GM18517 (cell line): ENCODE results near the gene NOP56.

Source experiments
- ATAC-seq: cut with Tn5 transposase; IDR thresholded peaks from one replicate; pipeline ENCODE4 v1.9.1; 2021; ENCODE audit warnings: mild to moderate bottlenecking, moderate library complexity; ENCODE audit not compliant: unreplicated experiment

The NOP56 gene

DNA sequence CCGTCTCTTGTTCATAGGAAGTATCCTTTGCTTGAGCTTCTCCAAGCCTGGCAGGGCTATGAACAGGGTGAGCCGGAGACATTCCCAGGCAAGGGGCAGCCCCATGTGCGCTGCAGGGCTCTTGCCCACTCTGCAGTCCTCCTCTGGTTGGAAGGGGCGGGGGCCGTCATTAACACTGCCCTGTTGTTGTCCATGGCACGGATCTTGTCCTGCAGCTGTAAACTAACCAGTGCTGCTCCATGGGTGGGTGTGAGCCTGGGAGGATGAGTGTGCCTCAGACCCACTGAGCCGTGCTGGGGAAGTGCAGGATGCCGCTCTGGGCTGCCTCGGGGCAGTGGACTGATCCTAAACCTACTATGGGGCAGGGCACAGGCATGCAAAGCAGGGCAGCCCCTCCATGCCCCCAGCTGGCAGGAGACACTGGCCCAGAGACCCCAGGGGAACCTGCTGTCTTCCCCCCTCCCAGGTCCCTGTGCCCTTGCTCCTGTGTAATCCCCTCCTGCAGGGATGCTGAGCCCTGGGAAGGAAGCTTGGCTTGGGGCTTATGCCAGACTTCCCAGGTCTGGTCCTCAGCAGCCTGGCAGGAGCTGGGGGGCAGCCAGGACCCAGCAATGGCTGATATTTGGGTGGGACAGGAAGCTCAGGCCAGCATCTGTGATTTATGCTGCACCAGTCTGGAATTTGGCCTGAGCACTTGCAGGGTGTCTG is 48.6 kb downstream of the NOP56 start:
- no peak for ATAC-seq

DNA sequence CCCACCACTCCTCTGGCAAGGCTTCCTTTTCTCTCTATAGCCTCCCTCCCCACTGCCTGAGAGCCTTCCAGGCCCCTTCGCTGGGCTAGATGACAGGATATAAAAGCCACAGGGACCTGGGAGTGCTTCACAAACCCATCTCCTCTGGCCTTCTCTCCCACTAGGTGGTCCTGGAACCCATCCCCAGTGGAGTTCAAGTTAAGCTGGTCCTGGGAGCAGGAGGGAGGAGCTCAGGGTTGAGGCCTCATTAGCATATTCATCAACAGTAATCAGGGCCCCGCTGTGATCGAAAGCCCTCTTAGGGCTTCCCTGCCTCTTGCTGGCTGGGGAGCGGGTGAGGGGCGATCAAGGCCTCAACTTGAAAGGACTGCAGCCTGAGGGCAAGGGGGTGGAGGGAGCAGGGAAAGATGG is 49.2 kb downstream of the NOP56 start:
- no peak for ATAC-seq

DNA sequence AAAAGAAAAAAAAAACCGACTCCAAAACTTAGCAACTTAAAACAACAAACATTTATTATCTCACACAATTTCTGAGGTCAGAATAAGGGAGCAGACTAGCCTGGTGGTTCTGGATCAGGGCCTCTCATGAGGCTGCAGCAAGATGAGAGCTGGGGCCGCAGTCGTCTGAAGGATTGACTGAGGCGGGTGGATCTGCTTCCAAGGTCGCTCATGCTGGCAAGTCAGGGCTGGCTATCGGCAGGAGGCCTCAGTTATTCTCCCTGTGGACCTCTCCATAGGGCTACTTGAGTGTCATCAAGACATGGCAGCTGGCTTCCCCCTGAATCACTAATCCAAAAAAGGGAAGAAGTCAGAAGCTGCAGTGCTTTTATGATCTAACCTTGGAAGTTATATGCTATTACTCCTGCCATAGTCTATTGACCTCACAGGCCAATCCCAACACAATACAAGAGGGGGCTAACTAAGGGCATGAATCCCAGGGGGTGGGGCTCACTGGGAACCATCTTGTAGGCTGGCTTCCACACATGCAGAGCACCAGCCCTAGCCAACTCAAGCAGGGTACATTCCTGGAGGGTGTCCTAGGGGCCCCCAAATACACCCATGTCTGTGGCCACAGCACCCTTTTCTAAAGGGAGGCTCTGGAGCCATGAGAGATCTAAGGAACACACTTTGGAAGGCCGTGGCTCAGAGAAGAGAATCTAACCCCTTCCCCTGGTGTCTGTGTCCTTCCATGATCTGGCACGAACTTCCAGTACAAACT is 51.5 kb downstream of the NOP56 start:
- no peak for ATAC-seq

DNA sequence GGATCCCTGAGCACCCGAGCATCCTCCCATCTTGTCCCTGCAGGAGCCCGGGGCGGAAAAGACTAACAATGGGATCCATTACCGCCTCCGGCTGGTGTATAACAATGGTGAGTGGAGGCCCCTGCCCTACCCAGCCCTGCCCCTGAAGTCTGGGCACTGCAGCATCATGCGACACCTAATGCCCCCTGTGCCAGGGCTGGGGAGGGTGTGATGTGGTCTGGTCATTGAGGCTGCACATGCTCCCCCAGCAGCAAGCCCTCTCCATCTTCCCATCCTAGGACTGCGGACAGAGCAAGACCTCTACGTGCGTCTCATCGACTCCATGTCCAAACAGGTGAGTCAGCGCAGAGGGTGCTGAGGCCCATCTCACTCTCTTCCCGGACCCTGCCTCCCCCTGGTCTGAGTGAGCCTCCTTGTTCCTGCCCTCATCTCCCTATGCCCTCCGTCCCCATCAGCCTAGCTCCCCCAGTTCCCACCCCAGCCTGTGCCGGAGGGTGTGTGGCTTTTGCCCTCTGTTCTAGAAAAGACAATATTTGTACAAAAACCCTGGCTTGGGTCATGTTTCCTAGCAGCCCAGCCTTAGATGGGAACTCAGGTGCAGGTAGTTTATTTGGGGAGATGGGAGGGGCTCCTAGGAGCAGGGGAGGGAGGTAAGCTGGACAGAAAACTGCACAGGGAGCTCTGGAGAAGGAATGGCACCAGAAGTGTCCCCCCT is 53.7 kb downstream of the NOP56 start:
- ATAC-seq = no peak

DNA sequence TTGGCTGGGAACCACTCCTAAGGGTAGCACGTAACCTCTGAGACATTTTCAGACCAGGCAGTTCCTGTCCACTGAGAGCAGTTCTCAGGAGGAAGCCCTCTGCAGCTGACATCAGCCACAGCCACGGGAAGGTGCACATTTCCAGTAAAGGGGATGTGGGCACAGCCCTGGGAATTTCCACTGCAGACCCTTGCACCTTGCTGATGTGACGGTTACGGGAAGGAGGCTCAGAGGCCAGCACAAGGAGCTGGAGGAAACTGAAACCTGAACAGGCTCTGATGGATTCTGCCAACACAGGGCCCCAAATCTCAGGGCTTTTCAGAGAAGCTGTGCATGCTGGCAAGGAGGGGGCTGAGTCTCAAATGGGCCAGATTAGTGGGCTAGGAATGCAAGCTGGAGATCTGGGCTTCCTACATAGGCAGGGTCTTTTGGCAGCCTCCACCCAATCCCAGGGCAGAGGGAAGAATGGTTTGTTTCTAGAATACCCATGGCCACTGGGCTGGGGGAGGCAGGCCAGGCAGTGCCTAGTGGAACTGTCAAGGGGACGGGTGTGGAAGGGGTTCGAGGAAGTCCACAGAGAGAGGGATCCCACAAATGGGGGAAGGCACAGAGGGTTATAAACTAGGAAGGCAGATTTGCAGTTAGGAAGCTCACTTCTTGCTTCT is 54.4 kb downstream of the NOP56 start:
- ATAC-seq = no peak

DNA sequence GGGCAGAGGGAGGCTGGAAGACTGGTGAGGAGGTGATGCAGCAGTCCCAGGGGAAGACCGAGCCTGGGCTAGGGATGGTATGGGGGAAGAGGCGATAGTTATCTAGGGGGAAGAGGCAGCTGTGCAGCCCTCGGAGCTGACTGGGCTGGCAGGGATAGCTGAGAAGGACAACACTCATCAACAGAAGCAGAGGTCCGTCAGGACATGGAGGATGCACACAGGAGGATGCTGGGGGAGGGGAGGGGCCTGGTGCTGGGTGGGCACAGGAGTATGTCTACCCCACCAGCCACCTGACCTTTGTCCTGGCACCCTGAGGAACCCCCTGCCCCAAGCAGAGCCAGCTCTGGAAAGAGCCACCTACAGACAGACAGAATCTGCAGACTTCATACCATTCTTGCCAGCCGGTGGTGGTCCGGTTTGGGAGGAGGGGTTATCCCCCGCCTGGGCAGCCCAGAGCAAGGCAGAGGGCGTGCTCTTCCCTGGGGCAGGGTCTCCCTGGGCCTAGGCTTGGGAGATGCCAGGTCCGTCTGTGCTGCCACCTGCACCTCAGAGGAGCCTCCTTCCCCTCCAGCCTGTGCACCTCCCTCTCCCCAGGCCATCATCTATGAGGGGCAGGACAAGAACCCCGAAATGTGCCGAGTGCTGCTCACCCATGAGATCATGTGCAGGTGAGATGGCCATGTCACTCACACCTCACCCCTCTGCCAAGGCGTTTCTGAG is 55.1 kb downstream of the NOP56 start:
- ATAC-seq = no peak
